Measurements from ENCODE around the gene OPA1.

The OPA1 gene

DNA sequence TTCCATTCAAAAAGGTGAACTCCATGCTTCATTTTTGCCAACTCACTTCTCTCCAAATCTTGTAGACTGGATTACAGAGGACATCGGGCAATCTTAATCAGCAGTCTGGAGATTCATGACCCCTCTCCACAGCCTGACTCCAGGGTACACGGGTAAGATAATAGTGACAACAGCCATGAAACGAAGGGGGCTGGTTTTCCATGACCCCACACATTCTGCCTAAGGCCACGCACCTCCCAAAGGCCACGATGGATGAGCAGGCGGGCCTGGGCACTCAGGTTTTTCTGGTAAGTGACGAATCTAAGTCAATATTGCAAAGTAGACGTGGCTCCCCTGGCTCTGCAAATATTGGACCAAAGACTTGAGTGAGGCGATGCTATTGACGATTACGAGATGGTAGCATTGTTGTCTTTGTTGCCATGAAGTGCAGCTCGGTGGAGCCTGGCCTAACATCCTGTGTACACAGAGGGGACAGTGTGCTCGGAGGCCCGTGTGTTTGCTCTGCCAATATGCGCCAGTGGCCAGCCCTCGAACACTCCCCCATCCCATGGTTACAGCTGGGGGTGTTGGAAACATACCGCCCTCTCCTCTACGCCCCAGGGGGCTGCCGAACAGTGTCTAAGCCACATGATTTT, 119.1 kb downstream of the OPA1 start:
- no peak for FAIRE-seq

- no peak for FAIRE-seq
Observed at GRCh38 chr3:193712938-193713337, 119.9 kb downstream of the OPA1 start.

DNA sequence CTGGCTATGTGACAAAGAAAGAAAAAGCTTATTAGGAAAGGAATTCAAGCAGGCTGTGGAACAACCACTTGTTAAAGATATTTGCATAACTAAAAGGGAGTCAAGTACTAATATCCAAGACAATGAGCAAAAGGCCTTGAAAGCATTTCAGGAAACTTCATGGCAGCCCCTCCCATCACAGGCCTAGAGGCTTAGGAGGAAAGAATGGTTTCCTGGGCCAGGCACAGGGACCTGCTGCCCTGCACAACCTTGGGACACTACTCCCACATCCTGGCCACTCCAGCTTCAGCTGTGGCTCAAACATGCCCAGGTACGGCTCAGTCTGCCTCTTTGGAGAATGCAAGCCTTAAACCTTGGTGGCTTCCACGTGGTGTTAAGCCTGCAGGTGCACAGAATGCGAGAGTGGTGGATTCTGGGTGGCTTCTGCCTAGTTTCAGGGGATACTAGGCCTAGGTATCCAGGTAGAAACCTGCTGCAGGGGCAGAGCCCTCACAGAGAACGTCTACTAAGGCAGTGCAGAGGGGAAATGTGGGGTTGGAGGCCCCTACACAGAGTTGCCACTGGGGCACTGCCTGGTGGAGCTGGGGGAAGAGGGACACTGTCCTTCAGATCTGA, 121.6 kb downstream of the OPA1 start:
- no peak for FAIRE-seq

- no peak for FAIRE-seq
Observed at GRCh38 chr3:193716150-193716549, 123.1 kb downstream of the OPA1 start.

- FAIRE-seq = no peak
Observed at GRCh38 chr3:193719735-193720134, 126.7 kb downstream of the OPA1 start.

DNA sequence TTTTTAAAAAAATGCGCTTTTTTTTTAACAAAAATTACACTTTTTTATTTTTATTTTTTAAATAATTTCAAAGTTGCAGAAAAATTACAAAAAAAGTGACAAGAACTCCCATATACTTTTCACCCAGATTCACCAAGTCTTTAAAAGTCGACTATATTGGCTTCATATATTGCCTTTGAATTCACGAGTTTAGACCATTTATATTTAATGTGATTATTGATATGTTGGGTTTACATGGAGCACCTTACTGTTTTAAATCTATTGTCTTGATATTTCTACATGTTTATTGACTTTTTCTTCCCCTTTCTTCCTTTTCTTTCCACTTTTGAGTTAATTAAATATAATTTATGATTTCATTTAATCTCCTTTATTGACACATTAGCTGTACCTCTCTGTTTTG, 127.2 kb downstream of the OPA1 start:
- FAIRE-seq = no peak

GRCh38 chr3:193722566-193722965, 129.6 kb downstream of the OPA1 start:
- no peak for FAIRE-seq

DNA sequence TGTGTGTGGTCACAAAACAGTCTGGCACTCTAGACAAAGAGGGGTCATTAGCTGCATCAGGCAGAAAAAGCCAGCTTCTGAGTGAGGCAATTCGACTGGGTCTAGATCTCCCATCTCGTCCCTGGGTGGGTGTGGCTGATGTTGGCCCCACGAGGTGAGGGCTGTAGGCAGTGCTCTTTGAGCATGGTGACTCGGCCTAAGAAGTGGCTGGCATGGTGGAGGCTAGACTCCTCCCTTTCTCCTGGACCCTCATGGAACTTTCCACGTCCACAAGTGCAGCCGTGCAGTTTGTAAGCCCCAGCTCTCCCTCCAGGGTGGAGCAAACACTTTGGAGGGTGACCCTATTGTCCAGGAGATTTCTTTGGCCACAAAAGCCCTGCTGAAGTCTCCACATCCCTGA, 134.1 kb downstream of the OPA1 start:
- FAIRE-seq = no peak

GRCh38 chr3:193728429-193729087, 135.6 kb downstream of the OPA1 start:
- FAIRE-seq = no peak

GRCh38 chr3:193729088-193729465, 136.1 kb downstream of the OPA1 start:
- no peak for FAIRE-seq

- FAIRE-seq = no peak
Observed at GRCh38 chr3:193729601-193730000, 136.6 kb downstream of the OPA1 start.

GRCh38 chr3:193730511-193730910, 137.5 kb downstream of the OPA1 start:
- no peak for FAIRE-seq

GRCh38 chr3:193730976-193731375, 138.0 kb downstream of the OPA1 start:
- no peak for FAIRE-seq

DNA sequence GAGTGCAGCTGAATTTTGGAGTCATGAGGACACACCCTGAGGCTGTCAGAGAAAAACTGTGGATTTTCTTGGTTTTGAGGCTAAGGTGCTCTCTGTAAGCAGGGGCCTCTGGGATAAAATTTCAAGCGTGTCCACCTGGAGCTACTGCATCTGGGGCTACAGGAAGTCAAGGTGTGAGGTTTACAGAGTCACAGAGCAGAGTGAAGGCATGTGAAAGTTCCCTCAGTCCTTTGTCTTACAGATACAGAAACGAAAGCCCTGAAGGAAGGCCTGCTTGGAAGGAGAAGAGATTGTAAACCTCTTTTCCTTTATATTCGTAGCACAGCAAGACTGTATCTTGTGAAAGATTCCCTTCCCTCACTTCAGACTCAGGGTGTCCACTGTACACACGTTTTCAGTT, 138.6 kb downstream of the OPA1 start:
- no peak for FAIRE-seq

- FAIRE-seq = no peak
Observed at GRCh38 chr3:193732391-193732790, 139.4 kb downstream of the OPA1 start.

DNA sequence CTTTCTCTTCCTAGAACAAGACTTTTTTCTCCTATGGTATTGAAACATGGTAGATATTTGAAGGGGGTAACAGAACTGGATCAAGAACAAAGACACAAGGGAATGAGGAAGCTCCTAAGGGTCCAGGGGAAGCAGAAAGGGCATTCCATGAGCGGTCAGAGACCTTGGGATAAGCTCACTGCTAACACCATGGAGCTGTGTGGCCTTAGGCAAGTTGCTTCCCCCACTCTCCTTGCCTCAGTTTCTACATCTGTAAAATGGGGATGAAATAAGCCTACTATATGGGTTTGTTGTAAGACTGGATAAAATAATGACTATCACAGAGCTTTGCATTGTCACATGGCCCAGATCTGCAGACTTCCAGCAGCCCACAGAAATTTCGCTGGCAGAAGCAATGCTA, 139.8 kb downstream of the OPA1 start:
- FAIRE-seq = no peak

DNA sequence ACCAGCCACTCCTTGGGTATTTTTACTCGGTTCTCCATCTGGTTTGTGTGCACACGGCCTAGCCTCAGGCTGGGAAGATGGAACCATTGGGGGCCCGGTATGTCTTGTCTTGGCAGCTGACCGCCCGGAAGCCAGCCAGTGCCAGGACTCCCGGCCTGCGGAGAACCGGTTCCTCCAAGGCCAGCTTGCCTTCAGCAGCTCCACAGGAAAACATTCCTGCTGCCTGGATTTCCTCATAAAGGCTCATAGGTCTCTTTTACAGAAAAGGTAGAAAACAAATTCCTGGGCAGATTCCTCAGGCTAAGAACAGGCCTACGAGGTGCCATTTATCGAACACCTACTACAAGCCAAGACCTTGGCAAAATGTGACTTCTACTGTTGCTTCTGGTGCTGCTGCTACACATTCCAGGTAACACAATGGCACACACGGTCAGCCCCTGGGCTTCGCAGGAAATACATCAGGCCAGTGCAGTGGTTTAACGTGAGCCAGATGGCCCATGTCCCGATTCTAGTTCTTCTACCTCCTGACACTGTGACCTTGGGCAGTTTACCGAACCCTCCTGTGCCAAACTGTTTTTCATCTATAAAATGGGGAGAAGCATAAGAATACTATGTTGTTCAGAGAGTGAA, 141.8 kb downstream of the OPA1 start:
- FAIRE-seq = no peak

DNA sequence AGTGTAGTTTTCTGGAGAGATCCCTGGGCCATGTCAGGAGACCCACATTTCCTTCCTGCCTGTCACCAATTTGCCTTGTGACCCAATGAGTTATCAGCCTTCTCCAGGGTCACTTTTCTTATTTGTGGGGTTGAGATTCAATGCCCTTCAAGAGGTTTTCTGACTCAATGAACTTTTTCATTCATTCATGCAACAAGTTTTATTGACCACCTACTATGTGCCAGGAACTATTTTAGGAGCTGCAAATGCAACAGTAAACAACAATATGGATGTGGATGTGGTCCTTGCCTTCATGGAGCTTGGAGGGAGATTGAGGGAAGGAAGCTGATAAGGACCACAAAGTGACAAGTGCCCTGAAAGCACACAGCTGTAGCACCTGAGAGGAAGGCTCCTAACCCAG, 142.8 kb downstream of the OPA1 start:
- no peak for FAIRE-seq

DNA sequence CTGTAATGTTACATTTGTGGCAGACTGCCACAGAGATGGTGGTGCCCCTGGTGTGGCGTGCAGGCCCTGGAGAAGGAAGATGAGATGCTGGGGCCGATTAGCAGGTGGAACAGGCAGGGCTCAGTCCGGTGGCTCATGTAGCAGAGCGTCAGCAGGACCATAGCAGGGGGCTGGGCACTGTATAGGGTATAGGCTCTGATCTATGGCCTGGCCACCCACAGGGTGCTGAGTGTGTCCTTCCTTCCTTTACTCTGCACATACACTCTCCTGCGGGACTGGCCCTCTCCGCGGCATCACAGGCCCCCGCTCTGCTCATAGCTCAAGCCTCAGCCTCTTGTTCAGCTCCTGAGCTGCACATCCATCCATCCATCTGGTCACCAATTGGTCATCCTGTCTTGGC, 143.6 kb downstream of the OPA1 start:
- no peak for FAIRE-seq

DNA sequence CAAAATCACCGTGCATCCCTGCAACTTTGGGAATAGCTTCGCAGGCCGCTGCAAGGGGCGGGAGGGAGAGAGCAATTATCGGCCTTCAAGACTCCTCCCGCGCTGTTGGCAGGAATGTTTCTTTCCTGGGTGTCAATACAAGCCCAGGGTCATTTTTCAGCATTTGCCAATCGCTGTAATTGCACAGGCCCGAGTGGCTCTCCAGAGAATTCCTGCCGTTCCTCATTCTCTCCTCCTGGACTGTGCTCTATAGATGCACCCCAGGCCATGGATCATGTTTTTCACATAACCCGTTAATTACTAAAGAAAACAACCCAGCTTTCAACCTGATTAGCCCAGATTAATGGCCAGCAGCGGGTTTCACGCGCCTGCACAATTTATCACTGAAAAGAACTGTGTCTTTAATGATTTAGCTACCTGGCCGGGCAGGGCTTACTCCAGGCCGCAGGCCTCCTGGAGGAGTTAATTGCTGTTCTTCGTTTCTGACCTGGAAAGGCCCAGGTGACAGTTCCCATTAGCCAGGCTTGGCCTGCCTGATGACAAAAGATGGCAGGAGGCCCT, 144.3 kb downstream of the OPA1 start:
- FAIRE-seq = no peak

DNA sequence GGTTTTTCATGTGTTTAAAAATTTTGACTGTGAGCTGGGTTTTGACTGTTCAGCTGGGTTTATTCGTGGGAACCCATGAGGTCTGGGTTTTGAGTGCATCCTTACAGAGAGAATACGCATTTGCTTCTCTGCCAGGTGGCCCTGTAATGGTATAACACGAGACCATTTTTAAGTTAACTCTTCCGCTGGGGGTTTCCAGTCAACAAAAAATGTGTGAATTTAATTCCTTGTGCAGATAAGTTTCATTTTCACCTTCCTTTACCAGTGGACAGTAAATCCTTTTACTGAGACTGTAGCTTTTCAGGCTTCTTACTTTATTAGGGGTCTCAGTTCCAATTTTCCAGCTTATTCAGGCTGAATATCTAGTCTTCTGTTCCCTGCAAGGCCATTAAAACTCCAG, 149.6 kb downstream of the OPA1 start:
- FAIRE-seq = no peak

DNA sequence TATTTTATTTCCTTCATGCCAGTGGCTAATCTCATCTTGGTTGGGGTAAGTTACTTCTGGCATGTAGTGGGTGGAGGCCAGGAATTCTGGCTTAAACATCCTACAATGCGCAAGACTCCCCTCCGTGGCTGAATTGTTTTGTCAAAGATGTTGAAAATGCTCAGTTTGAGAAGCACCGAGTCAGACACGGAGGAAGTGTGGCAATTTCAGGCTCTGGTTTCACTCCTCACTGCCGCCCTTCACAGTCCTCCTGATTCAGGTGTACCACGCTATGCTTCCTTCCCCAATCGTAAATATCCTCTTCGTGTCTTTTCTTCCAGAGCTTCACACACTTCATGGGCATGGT, 150.7 kb downstream of the OPA1 start:
- FAIRE-seq = no peak

- FAIRE-seq = no peak
Observed at GRCh38 chr3:193744048-193744821, 151.2 kb downstream of the OPA1 start.

All from TTC549 (cell line).